ENCODE measurements around the gene SIGLEC6.
A peak's percentile ranks its signal among the peaks of the same experiment; 100 is the strongest.

The SIGLEC6 gene

GRCh38 chr19:51552996-51553725, 21.7 kb upstream of the SIGLEC6 start:
- H3K4me1 Mint-ChIP-seq = peaks cover 49 to 56% of the 10 kb centered on the region in 2 donors
- DNase-seq (no peak), ATAC-seq (replicated peaks) (peak; percentile 17 to 53)
- peak overlapping the region; percentile 26 to 68 for H3K4me3 Mint-ChIP-seq
- peaks cover 0 to 6% of the 10 kb centered on the region in 2 donors for H3K27me3 Mint-ChIP-seq
- peaks cover 0 to 2% of the 10 kb centered on the region in 2 donors for H3K36me3 Mint-ChIP-seq
- no peaks in the 10 kb centered on the region for H3K9me3 Mint-ChIP-seq
- H3K27ac Mint-ChIP-seq = no peak overlapping the region

DNA sequence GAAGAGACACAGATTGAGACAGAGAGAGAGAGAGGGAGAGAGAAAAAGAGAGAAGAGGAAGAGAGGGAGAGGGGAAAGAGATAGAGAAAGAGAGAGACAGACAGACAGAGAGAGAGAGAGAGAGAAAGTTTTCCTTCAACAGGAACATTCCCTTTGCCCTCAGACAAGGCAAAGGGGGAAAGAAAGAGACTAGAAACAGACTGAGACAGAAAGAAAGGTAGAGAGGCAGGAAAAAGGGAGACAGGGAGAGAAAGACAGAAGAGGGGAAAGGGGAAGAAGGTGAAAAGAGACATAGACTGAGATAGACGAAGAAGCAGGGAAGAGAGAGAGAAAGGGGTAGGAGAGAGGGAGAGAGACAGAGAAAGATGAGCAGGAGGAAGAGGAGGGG, 21.1 kb upstream of the SIGLEC6 start:
- Mint-ChIP-seq H3K27ac (no peak overlapping the region), H3K36me3 (peaks cover 0 to 2% of the 10 kb centered on the region in 2 donors), H3K4me1 (peaks cover 54 to 62% of the 10 kb centered on the region in 2 donors), H3K27me3 (peaks cover 0 to 6% of the 10 kb centered on the region in 2 donors), H3K4me3 (peak overlapping the region; percentile 57 to 68), H3K9me3 (no peaks in the 10 kb centered on the region)
- no peak for ATAC-seq (replicated peaks)
- no peak for DNase-seq

DNA sequence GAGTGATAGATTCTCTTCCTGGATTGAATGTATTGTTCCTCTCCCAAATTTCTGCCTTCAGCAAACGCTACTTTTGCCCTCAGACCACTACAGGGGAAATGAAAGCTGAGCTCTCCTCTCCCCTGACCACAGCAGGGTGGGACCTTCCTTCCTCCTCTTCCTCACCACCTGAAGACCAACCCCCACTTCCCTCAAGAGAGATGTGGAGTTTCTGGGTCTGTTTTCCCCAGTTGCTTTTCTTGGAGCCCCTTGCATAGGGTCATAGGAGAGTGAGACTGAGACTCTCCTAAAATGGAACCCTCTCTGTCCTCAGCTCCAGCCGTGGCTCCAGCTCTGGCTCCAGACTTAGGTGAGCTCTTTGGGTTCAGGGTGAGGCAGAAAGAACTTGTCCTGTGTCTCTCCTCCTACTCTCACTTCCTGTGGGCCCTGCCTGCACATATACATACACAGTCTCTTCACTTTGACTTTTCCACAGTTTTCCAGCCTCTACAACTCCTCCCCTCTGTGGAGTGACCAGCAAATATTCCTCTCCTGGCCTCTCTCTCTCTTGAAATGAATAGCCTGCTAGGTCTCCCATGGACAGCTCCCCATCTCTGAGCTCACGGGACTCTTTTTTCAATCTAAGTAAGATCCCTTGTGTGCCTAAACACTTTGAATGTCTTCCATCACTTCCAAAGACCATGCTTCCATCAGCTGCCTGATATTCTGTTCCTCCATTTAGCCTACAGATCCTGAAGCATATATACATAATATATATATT, 20.4 kb upstream of the SIGLEC6 start:
- H3K4me3 Mint-ChIP-seq = peak overlapping the region; percentile 71 to 81
- ATAC-seq (replicated peaks) = peak; percentile 19 to 40
- no peak for DNase-seq

GRCh38 chr19:51550848-51551672, 19.6 kb upstream of the SIGLEC6 start:
- Mint-ChIP-seq H3K4me3 (peak overlapping the region; percentile 71 to 81), H3K9me3 (no peaks in the 10 kb centered on the region), H3K4me1 (peaks cover 67 to 78% of the 10 kb centered on the region in 2 donors), H3K36me3 (peaks cover 0 to 2% of the 10 kb centered on the region in 2 donors), H3K27ac (peak overlapping the region; percentile 68), H3K27me3 (no peaks in the 10 kb centered on the region)
- ATAC-seq (replicated peaks) = peak in 1 of 2 donors; percentile 19
- DNase-seq = no peak

More for the DNA sequence above, 20.4 kb upstream of the SIGLEC6 start:
- Mint-ChIP-seq H3K27me3 (peaks cover 0 to 6% of the 10 kb centered on the region in 2 donors), H3K27ac (peak overlapping the region; percentile 68), H3K36me3 (peaks cover 0 to 2% of the 10 kb centered on the region in 2 donors), H3K9me3 (no peaks in the 10 kb centered on the region), H3K4me1 (peaks cover 62 to 70% of the 10 kb centered on the region in 2 donors)

- Mint-ChIP-seq H3K27me3 (no peaks in the 10 kb centered on the region), H3K9me3 (no peaks in the 10 kb centered on the region), H3K27ac (peak overlapping the region; percentile 68), H3K4me1 (peaks cover 78 to 91% of the 10 kb centered on the region in 2 donors), H3K36me3 (peaks cover 0 to 2% of the 10 kb centered on the region in 2 donors), H3K4me3 (peak overlapping the region; percentile 74 to 81)
- ATAC-seq (replicated peaks) (no peak), DNase-seq (no peak)
Measured at GRCh38 chr19:51549533-51550324, 18.3 kb upstream of the SIGLEC6 start.

DNA sequence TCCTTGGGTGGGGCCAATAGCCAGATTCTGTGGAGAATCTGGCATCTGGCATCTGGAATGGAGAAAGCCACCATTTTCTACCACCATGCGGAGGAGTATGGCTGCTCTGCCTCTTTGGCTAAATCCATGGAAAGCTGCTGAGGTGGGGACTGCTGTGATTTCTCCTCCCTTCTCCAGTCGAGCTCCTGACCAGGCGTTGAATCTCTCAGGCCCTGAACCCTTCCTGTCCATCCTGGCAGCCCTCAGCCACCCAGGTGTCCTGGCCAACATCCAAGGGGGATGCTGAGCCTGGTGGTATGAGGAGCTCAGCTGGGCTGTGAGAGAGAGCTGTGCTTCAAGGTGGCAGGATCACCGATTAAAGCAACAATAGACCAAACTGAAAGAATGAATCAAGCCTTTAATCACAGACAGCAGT, 17.4 kb upstream of the SIGLEC6 start:
- H3K9me3 Mint-ChIP-seq = no peaks in the 10 kb centered on the region
- DNase-seq (no peak), ATAC-seq (replicated peaks) (no peak)
- H3K27ac Mint-ChIP-seq = peak overlapping the region; percentile 68
- peaks cover 0 to 2% of the 10 kb centered on the region in 2 donors for H3K36me3 Mint-ChIP-seq
- H3K27me3 Mint-ChIP-seq = peaks cover 0 to 4% of the 10 kb centered on the region in 2 donors
- H3K4me1 Mint-ChIP-seq = peaks cover 81 to 93% of the 10 kb centered on the region in 2 donors
- H3K4me3 Mint-ChIP-seq = peak overlapping the region; percentile 74 to 81

DNA sequence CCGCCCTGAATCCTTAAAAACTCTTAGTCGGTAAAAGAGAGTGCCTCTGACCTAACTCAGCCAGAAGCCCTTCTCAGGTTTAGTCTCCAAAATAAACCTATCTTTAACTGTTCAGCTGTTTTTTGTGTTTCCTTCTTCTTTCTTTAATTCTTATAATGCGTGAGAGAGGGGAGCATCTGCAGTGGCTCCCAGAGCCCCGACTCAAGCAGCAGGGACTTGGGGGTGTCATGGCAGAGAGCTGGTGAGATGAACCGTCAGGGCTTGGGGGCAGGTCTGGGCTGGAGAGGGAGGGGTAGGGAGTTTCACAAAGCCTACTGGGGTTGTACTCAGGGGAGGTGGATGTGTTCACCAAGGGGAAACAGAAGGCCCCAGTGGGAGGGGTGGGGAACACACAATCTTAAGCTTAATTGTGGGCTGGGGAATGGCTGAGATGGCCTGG, 16.8 kb upstream of the SIGLEC6 start:
- Mint-ChIP-seq H3K4me1 (peaks cover 80 to 92% of the 10 kb centered on the region in 2 donors), H3K27ac (peak overlapping the region; percentile 86), H3K9me3 (no peaks in the 10 kb centered on the region), H3K36me3 (peaks cover 0 to 2% of the 10 kb centered on the region in 2 donors), H3K27me3 (peaks cover 0 to 6% of the 10 kb centered on the region in 2 donors), H3K4me3 (peak overlapping the region; percentile 33 to 54)
- ATAC-seq (replicated peaks) (no peak), DNase-seq (no peak)

DNA sequence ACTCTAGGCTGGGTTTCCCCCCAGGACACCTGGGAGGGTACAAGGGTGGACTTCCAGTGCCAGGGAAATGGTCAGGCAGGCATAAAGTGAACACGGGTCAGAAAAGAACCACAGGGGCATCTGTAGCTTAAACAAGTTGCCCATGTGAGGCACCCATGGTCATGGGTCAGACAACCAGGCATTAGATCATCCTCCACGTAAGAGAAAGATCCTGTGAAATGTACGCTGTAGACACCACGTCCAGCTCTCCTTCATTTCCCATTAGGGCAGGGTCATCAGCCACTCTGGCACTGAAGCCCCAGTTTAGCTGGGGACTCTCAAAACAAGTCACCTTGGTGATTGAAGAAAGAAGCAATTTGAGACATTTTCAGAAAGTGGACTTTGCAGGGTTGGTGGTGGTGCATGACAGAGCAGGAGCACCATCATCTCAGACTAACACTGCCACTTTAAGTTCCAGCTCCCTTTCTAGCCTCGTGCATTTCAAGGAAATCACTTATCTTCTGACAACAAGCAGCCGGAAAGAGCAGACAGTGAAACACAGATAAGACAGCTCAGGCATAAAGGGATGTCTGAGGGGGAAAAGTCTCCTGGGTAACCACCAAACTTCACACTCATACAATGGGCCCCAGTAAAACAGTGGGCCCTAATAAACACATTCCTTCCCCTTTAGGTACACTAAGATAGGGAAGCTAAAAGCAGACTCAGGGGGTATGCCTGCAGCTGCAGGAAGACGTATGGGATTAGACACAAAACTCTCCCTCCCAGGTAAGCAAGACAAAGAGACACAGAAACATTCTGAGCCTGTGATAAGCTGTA, 16.1 kb upstream of the SIGLEC6 start:
- no peak for DNase-seq
- ATAC-seq (replicated peaks) = no peak
- peaks cover 1 to 2% of the 10 kb centered on the region in 2 donors for H3K36me3 Mint-ChIP-seq
- H3K9me3 Mint-ChIP-seq = no peaks in the 10 kb centered on the region
- peaks cover 79 to 92% of the 10 kb centered on the region in 2 donors for H3K4me1 Mint-ChIP-seq
- peaks cover 0 to 10% of the 10 kb centered on the region in 2 donors for H3K27me3 Mint-ChIP-seq
- H3K27ac Mint-ChIP-seq = peak overlapping the region; percentile 86
- peak overlapping the region; percentile 49 to 54 for H3K4me3 Mint-ChIP-seq

- Mint-ChIP-seq H3K4me3 (peak overlapping the region; percentile 46 to 49), H3K4me1 (peaks cover 77 to 92% of the 10 kb centered on the region in 2 donors), H3K27ac (peak overlapping the region; percentile 86), H3K27me3 (peaks cover 8 to 18% of the 10 kb centered on the region in 2 donors), H3K9me3 (no peaks in the 10 kb centered on the region), H3K36me3 (peaks cover 2 to 8% of the 10 kb centered on the region in 2 donors)
- DNase-seq (peak; percentile 31), ATAC-seq (replicated peaks) (peak; percentile 80 to 81)
Measured at GRCh38 chr19:51546650-51547396, 15.4 kb upstream of the SIGLEC6 start.

DNA sequence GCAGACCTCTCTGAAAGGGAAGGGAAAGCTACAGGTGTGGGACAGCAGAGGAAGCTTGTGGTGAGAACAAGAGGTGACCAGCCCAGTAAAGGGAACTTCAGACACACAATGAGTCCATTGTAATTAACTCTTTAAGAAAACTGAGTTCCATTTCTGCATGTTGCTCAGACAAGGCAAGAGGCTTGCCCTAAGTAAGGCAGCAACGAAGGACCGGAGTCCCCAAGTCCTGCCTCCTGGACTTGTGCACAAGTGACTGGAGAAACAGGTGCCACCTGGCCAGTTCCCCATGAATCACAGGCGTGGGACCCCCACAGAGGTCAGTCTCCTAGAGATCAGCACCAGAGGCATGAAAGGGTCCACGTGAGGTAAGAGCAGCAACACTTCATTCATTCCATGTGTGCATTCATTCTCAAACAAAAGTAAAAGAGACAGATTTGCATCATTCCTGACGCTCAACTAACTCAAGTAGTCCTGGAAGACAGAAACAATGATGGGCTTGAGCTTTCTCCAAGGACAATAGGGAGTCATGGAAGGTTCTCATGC, 14.7 kb upstream of the SIGLEC6 start:
- peak overlapping the region; percentile 63 for H3K27ac Mint-ChIP-seq
- peaks cover 73 to 92% of the 10 kb centered on the region in 2 donors for H3K4me1 Mint-ChIP-seq
- peaks cover 14 to 24% of the 10 kb centered on the region in 2 donors for H3K27me3 Mint-ChIP-seq
- ATAC-seq (replicated peaks) (peak; percentile 22 to 31), DNase-seq (no peak)
- H3K9me3 Mint-ChIP-seq = no peaks in the 10 kb centered on the region
- H3K4me3 Mint-ChIP-seq = peak overlapping the region; percentile 45 to 49
- peaks cover 2 to 8% of the 10 kb centered on the region in 2 donors for H3K36me3 Mint-ChIP-seq

DNA sequence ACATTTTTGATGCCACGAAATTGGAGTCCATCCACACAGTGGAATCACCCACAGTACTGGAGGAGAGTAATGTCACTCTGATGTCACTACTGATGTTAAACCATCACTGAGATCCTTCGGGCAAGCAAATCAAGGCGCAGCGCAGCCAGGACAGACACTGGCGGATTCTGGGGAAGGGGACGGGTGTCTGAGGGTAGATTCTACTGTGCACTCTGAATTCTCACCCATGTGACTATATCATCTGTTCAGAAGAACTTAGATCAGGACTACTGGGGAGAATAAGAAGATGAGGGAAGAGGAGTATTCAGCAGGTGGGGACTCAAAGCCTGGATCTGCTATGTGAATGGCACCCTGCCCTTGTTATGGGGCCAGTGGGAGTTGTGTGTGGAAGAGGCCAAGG, 12.6 kb upstream of the SIGLEC6 start:
- H3K4me3 Mint-ChIP-seq = no peak overlapping the region

GRCh38 chr19:51542699-51543098, 11.2 kb upstream of the SIGLEC6 start:
- DNase-seq = no peak
- Mint-ChIP-seq H3K36me3 (peaks cover 2 to 8% of the 10 kb centered on the region in 2 donors), H3K27ac (peak overlapping the region; percentile 14), H3K4me3 (no peak overlapping the region), H3K4me1 (peaks cover 48 to 62% of the 10 kb centered on the region in 2 donors), H3K9me3 (no peaks in the 10 kb centered on the region), H3K27me3 (peaks cover 16 to 38% of the 10 kb centered on the region in 2 donors)
- no peak for ATAC-seq (replicated peaks)

More for the DNA sequence above, 12.6 kb upstream of the SIGLEC6 start:
- Mint-ChIP-seq H3K9me3 (no peaks in the 10 kb centered on the region), H3K4me1 (peaks cover 56 to 74% of the 10 kb centered on the region in 2 donors), H3K27me3 (peaks cover 16 to 27% of the 10 kb centered on the region in 2 donors), H3K36me3 (peaks cover 0 to 8% of the 10 kb centered on the region in 2 donors), H3K27ac (no peak overlapping the region)
- no peak for DNase-seq
- ATAC-seq (replicated peaks) = no peak

Data from stimulated activated naive B cell treated with anti-CD40 and anti-IgM and Interleukin-4, amounts not matched to agents 10 μg/mL and 1 μg/mL and 100 μg/mL, for 72 hours (primary cell).